ENCODE results near the gene AACS.
A peak's percentile ranks its signal among the peaks of the same experiment; 100 is the strongest.
"Not testable (repeated sequence)": the region's sequence is repeated elsewhere in the genome, so short reads cannot be mapped to it uniquely, and the experiment has no call there.

Gene AACS

DNA sequence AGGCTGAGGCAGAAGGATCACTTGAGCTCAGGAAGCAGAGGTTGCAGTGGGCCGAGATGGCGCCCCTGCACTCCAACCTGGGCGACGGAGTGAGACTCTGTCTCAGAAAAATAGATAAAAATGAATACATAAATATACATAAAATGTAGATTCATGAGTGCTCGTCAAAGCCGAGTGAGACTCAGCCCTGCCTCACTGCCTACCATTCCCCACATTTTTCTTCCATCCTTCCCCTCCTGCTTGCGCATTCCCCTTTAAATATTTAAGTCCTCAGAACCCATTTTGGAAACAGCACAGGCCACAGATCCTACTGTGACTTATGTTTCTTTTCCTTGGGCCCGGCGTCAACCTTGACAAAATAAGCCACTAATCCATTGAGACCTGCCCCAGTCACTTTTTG is 31.9 kb upstream of the AACS start:
- no peaks in the 10 kb centered on the region for H3K9me3 Mint-ChIP-seq (ENCODE audit: low read depth)
- H3K36me3 Mint-ChIP-seq = no peaks in the 10 kb centered on the region
- no peaks in the 10 kb centered on the region for H3K4me1 Mint-ChIP-seq (ENCODE audit: low read depth)
- no peaks in the 10 kb centered on the region for H3K27me3 Mint-ChIP-seq
- no peak overlapping the region for H3K4me3 Mint-ChIP-seq
- H3K27ac Mint-ChIP-seq = no peak overlapping the region

DNA sequence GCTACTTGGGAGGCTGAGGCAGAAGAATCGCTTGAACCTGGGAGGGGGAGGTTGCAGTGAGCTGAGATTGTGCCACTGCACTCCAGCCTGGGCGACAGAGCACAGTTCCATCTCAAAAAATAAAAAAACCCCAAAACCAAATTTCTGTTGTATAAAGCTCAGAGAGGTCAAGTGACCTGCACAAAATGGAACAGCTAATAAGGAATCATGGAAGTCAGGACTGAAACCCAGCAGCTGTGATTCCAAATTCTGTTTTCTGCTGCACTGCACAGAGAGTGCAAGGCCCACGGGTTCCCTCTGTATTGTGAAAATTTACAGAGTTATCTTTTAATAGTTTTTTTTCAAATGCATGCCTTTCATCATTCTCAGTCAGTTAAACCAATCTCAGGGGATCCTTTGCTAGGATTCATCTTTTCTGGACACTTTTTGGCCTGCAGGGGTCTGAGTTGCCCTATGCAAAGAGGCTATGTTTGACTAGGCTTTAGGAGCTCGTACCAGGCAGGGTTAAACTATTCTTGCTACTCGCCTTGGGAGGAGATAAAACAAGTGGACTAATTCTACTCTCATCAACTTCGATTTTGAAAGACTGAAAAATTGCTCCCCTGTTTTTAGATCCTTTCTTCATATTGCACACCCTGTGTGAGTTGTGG is 26.1 kb upstream of the AACS start:
- Mint-ChIP-seq H3K9me3 (ENCODE audit: low read depth) (no peaks in the 10 kb centered on the region), H3K4me3 (no peak overlapping the region), H3K36me3 (no peaks in the 10 kb centered on the region), H3K4me1 (ENCODE audit: low read depth) (no peaks in the 10 kb centered on the region), H3K27ac (no peak overlapping the region), H3K27me3 (no peaks in the 10 kb centered on the region)

DNA sequence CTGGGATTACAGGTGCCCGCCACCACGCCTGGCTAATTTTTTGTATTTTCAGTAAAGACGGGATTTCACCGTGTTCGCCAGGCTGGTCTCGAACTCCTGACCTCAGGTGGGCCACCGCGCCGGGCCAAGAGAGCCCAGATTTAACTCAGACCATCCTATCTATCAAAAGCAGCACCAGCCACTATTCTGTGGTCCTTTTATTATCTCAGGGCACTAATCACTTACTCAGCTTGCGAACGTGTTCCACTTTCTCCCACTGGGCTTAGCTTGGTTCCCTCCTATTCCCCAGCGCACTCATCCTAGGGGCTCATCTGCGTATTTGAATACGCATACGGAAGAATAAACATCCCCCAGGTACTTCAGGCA is 16.2 kb upstream of the AACS start:
- H3K27me3 Mint-ChIP-seq = no peaks in the 10 kb centered on the region
- H3K4me3 Mint-ChIP-seq = peak overlapping the region; percentile 88
- H3K4me1 Mint-ChIP-seq (ENCODE audit: low read depth) = peaks cover 6% of the 10 kb centered on the region
- no peaks in the 10 kb centered on the region for H3K9me3 Mint-ChIP-seq (ENCODE audit: low read depth)
- no peak overlapping the region for H3K27ac Mint-ChIP-seq
- H3K36me3 Mint-ChIP-seq = no peaks in the 10 kb centered on the region

DNA sequence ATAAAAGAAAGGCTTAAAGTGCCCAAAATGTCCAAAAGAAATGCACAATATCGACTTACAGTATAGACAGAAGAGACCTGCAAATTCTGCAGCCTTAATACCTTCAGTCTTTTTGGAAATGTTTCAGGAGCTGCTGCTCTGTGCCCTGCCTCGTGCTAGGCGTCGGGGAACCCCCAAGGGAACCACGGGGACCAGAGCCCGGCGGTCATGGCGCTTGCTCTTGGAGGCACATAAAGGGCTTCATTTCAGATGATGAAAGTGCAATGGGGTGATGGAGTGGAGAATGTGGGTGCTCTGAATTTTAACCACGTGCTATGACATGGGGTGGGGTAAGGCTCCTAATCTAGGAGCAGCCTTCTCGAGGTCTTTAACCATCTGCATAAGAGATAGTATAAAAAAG is 14.8 kb upstream of the AACS start:
- peak overlapping the region; percentile 88 for H3K4me3 Mint-ChIP-seq
- H3K9me3 Mint-ChIP-seq (ENCODE audit: low read depth) = no peaks in the 10 kb centered on the region
- H3K4me1 Mint-ChIP-seq (ENCODE audit: low read depth) = peaks cover 6% of the 10 kb centered on the region
- H3K27me3 Mint-ChIP-seq = no peaks in the 10 kb centered on the region
- H3K27ac Mint-ChIP-seq = no peak overlapping the region
- no peaks in the 10 kb centered on the region for H3K36me3 Mint-ChIP-seq

DNA sequence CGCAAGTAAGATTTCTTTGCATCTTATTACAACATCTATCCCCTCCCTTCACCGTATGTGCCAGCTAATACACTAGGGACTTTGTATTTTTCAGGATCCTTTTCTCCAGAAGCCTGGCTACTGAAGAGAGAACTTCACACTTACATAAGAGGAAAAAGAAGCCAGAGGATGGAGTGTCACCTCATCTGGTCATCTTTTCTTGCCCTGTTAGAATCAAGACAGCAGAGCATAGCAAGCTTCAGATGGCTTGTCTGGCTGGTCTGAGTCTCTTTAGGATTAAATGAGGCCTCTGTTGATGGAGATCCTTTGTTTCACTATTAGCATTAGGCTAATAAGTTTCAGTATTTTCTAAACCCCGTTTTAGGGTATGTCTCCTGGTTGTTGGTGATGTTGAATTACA is 14.4 kb upstream of the AACS start:
- Mint-ChIP-seq H3K27me3 (no peaks in the 10 kb centered on the region), H3K4me1 (ENCODE audit: low read depth) (peaks cover 6% of the 10 kb centered on the region), H3K27ac (no peak overlapping the region), H3K4me3 (peak overlapping the region; percentile 88), H3K36me3 (no peaks in the 10 kb centered on the region), H3K9me3 (ENCODE audit: low read depth) (no peaks in the 10 kb centered on the region)

DNA sequence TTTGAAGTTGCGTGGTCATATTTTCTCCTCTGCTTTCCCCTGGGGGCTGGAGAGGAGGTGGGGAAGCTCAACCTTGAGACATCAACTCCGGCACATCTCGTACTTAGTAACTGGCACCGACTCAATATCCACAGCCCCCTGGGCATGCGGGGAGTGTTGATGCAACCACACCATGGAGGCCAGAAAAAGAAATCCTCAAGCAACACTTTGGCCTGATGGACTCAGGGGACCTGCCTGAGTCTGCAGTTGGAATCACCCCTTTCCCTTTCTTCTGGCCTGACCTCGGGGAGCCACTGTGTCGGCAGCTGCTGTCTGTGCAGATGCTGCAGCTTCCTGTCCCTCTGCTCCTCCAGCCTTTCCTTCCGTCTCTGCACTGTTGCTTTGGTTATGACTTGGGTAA is 11.4 kb upstream of the AACS start:
- Mint-ChIP-seq H3K27me3 (peaks cover 5% of the 10 kb centered on the region), H3K36me3 (no peaks in the 10 kb centered on the region), H3K9me3 (ENCODE audit: low read depth) (no peaks in the 10 kb centered on the region), H3K27ac (no peak overlapping the region), H3K4me3 (no peak overlapping the region), H3K4me1 (ENCODE audit: low read depth) (peaks cover 6% of the 10 kb centered on the region)

DNA sequence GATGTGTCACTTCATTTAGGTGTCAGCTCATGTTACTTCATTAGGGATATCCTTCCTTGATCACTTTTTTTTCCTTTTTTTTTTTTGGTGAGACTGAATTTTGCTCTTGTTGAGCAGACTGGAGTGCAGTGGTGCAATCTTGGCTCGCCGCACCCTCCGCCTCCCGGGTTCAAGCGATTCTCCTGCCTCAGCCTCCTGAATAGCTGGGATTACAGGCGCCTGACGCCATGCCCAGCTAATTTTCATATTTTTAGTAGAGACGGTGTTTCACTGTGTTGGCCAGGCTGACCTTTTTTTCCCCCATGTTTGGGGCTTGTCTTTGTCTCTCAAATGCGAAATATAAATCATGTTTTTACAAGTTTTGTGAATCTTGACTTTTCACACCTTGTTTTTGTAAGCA is 9.6 kb upstream of the AACS start:
- no peak overlapping the region for H3K27ac Mint-ChIP-seq
- H3K9me3 Mint-ChIP-seq (ENCODE audit: low read depth) = no peaks in the 10 kb centered on the region
- H3K4me3 Mint-ChIP-seq = no peak overlapping the region
- peaks cover 5% of the 10 kb centered on the region for H3K27me3 Mint-ChIP-seq
- H3K36me3 Mint-ChIP-seq = no peaks in the 10 kb centered on the region
- no peaks in the 10 kb centered on the region for H3K4me1 Mint-ChIP-seq (ENCODE audit: low read depth)

DNA sequence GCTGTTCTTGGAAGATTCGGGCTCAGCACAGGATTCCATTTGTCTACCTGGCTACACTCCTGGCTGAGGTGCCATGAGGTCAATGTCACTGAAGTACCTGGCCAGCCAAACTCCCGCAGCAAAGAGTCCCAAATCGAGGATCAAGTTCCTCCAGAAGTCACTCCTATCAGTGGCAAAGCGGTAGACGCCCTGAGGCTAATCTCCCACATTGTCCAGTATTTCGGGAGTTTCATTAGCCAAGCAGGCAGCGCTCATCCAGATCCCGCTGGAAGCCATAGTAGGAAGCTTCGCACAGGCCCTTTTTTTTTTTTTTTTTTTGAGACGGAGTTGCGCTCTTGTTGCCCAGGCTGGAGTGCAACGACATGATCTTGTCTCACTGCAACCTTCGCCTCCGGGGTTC is 8.9 kb upstream of the AACS start:
- H3K9me3 Mint-ChIP-seq (ENCODE audit: low read depth) = no peaks in the 10 kb centered on the region
- H3K4me3 Mint-ChIP-seq = no peak overlapping the region
- H3K36me3 Mint-ChIP-seq = no peaks in the 10 kb centered on the region
- no peaks in the 10 kb centered on the region for H3K4me1 Mint-ChIP-seq (ENCODE audit: low read depth)
- H3K27ac Mint-ChIP-seq = no peak overlapping the region
- peaks cover 5% of the 10 kb centered on the region for H3K27me3 Mint-ChIP-seq

DNA sequence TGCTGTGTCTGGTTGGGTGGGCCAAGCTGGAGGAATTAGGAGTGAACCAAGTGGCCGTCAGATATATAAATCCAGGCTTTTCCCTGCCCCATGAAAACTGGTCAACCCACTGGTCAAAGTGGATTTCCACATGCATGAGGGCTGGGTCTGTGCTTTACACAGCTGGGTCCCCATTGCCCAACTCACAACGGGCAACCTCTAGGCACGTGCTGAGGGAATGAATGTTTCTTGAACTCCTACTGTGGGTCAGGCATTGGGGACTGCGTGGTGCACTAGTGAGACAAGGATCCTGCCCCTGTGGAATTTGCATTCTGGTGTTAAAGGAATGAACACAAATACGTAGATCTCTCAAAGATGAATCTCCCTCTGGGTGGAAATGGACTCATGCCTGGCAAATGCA is 7.5 kb upstream of the AACS start:
- H3K9me3 Mint-ChIP-seq (ENCODE audit: low read depth) = no peaks in the 10 kb centered on the region
- no peak overlapping the region for H3K4me3 Mint-ChIP-seq
- no peak overlapping the region for H3K27ac Mint-ChIP-seq
- peaks cover 5% of the 10 kb centered on the region for H3K27me3 Mint-ChIP-seq
- H3K36me3 Mint-ChIP-seq = no peaks in the 10 kb centered on the region
- H3K4me1 Mint-ChIP-seq (ENCODE audit: low read depth) = no peaks in the 10 kb centered on the region

DNA sequence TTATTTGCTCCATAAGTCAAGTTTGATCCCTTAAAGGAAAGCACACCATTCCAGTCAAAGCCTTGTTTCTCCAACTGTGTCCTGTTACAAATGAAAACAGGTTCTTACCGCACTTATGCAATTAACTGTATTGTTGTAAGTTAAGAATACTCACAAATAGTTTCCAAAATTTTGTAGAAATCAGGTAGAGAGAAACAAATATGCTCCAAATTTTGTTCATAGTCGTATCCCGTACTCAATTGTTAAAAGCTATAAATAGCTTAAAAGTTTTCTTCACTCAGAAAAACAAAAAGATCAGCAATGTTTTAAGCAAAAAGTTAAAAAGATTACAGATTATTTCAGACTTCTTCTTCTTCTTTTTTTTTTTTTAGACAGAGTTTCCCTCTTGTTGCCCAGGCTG is 4.0 kb upstream of the AACS start:
- Mint-ChIP-seq H3K9me3 (ENCODE audit: low read depth) (no peaks in the 10 kb centered on the region), H3K4me3 (no peak overlapping the region), H3K27ac (no peak overlapping the region), H3K27me3 (peaks cover 5% of the 10 kb centered on the region), H3K4me1 (ENCODE audit: low read depth) (peaks cover 8% of the 10 kb centered on the region), H3K36me3 (no peaks in the 10 kb centered on the region)

DNA sequence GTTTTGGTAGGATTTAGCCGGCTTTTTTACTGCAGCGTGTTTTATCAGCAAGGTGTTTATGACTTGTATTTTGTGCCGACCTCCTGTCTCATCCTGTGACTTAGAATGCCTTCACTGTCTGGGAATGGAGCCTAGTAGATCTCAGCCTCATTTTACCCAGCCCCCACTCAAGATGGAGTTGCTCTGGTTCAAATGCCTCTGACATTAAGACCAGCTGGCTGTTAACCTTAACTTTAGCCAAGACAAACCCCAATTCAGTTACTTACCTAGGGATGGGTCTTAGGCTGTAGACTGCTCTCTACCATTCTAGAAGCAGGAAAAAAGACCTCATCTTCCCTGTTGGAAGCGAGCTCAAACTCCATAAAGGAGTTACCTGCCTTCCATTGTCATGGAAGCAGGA is 1.7 kb upstream of the AACS start:
- H3K9me3 Mint-ChIP-seq (ENCODE audit: low read depth); H3K27me3 Mint-ChIP-seq; H3K36me3 Mint-ChIP-seq; H3K27ac Mint-ChIP-seq: not testable (repeated sequence)
- Mint-ChIP-seq H3K4me3 (peak overlapping the region; percentile 35), H3K4me1 (ENCODE audit: low read depth) (peaks cover 16% of the 10 kb centered on the region)

DNA sequence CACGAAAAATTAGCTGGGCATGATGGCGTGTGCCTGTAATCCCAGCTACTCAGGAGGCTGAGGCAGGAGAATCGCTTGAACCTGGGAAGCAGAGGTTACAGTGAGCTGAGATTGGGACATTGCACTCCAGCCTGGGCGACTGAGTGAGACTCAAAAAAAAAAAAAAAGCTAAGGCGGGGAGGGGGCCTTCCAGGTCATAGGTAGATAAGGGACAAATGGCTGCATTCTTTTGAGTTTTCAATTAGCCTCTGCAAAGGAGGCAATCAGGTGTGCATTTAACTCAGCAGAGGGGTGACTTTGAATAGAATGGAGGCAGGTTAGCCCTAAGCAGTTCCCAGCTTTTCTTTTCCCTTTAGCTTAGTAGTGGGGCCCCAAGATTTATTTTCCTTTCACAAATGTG is 743 bp upstream of the AACS start:
- H3K4me1 Mint-ChIP-seq (ENCODE audit: low read depth) = peaks cover 16% of the 10 kb centered on the region
- H3K9me3 Mint-ChIP-seq (ENCODE audit: low read depth) = no peaks in the 10 kb centered on the region
- H3K4me3 Mint-ChIP-seq = peak overlapping the region; percentile 88
- no peaks in the 10 kb centered on the region for H3K36me3 Mint-ChIP-seq
- no peaks in the 10 kb centered on the region for H3K27me3 Mint-ChIP-seq
- no peak overlapping the region for H3K27ac Mint-ChIP-seq

DNA sequence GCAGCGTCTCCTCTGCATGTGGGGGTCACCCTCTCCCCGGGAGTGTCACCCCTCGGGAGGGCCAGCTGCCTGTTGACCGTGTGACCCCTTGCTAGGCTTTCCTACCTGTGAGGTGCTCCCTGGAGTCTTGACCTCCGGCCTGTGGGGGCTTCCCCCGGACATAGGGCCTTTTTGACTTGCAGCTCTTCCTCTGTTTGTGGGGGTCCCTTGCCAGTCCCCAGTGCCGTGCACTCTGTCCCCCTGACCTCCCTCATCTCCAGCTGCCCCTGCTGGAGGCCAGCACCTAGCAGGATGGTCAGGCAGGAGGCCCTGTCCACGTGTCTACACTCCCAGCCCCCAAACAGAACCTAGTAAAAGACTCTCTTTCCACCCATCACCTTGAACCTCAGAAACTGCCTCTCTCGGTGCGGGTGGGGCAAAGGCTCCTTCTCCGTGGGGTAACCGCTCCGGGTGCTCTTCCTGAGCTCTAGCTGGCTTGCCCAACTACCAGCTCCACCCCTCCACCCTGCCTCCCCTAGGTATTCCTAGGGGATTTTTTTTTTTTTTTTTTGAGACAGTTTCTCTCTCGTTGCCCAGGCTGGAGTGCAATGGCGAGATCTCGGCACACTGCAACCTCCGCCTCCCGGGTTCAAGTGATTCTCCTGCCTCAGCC is 810 bp downstream of the AACS start:
- Mint-ChIP-seq H3K27ac (no peak overlapping the region), H3K4me3 (peak overlapping the region; percentile 86), H3K9me3 (ENCODE audit: low read depth) (no peaks in the 10 kb centered on the region), H3K36me3 (no peaks in the 10 kb centered on the region), H3K27me3 (no peaks in the 10 kb centered on the region), H3K4me1 (ENCODE audit: low read depth) (peaks cover 16% of the 10 kb centered on the region)

DNA sequence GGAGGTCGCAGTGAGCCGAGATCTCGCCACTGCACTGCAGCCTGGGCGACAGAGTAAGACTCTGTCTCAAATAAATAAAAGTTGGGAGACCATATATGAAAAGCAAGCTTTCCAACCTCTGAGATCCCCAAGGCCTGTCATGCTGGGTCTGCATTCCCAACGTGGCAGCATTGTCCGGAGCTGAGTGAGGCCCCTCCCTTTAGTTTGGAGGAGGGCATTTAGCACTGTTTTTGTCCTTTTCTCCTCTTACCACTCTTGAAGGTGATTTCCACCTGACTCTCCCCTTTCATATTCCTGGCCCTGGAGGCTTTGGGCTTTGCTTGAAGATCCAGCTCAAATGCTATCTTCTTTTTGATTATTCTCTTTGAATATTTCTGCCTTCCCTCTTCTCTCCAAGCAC is 3.2 kb downstream of the AACS start:
- Mint-ChIP-seq H3K27ac (no peak overlapping the region), H3K27me3 (no peaks in the 10 kb centered on the region), H3K9me3 (ENCODE audit: low read depth) (no peaks in the 10 kb centered on the region), H3K36me3 (peaks cover 3% of the 10 kb centered on the region), H3K4me1 (ENCODE audit: low read depth) (peaks cover 16% of the 10 kb centered on the region), H3K4me3 (no peak overlapping the region)

DNA sequence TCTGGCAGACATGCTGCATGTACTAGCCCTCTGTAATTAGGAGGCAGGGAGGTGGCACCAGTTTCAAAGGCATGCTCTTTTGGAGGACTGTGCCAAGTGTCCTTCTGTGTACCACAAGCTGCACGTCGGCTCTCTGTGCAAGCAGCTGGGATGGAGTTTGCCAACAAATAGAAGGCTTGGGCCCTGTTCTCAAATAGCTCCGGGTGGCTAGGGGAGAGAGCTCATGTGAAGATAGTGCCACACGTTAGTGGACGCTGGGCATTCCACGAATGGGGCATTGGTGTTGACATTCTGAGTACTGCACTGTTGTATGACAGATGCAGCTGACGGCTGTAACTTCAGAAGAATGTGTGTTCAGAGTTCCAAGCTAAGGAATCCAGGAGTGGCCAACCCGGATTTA is 4.4 kb downstream of the AACS start:
- Mint-ChIP-seq H3K9me3 (ENCODE audit: low read depth) (no peaks in the 10 kb centered on the region), H3K27ac (no peak overlapping the region)

DNA sequence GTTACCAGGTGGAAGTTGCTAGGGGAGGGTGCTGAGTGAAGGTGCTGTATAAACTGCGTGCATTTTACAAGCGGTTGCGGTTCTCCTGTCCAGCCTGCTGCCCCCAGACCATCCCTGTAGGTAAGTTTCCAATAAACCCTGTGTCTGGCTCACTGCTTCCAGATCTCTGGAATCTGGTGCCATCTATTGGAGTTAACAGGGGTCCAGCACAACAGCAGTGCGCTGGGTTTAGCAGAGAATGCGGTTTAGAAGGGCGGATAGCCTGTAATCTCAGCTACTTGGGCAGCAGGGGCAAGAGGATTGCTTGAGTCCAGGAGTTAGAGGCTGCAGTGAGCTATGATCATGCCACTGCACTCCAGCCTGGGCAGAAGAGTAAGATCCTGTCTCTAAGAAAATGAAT is 4.9 kb downstream of the AACS start:
- Mint-ChIP-seq H3K27me3 (no peaks in the 10 kb centered on the region), H3K9me3 (ENCODE audit: low read depth) (no peaks in the 10 kb centered on the region), H3K4me3 (no peak overlapping the region), H3K27ac (no peak overlapping the region), H3K36me3 (peaks cover 3% of the 10 kb centered on the region), H3K4me1 (ENCODE audit: low read depth) (peaks cover 12% of the 10 kb centered on the region)

More for the DNA sequence above, 4.4 kb downstream of the AACS start:
- Mint-ChIP-seq H3K4me3 (no peak overlapping the region), H3K27me3 (no peaks in the 10 kb centered on the region), H3K4me1 (ENCODE audit: low read depth) (peaks cover 15% of the 10 kb centered on the region), H3K36me3 (peaks cover 3% of the 10 kb centered on the region)

All from activated naive CD8-positive, alpha-beta T cell (primary cell).